CD4-positive, alpha-beta T cell treated with Interleukin-15 for 4 hours (primary cell): ENCODE data around the gene CEP170B.
"Not testable (repeated sequence)": the region's sequence is repeated elsewhere in the genome, so short reads cannot be mapped to it uniquely, and the experiment has no call there.

Source experiments
- DNase-seq: peaks from one replicate; pipeline ENCODE4 v3.0.0-alpha.2; 2020; ENCODE audit warnings: low spot score

CEP170B gene

GRCh38 chr14:104844306-104845032 lies 20.6 kb upstream of the CEP170B start:
- no peak for DNase-seq

- no peak for DNase-seq
Observed at GRCh38 chr14:104845033-104845666, 19.9 kb upstream of the CEP170B start.

- no peak for DNase-seq
Observed at GRCh38 chr14:104845834-104846441, 19.1 kb upstream of the CEP170B start.

GRCh38 chr14:104852280-104852663 lies 12.8 kb upstream of the CEP170B start:
- DNase-seq: no peak

GRCh38 chr14:104855532-104856090 lies 9.5 kb upstream of the CEP170B start:
- DNase-seq: no peak

GRCh38 chr14:104856157-104856868 lies 8.8 kb upstream of the CEP170B start:
- no peak for DNase-seq

- DNase-seq: no peak
Observed at GRCh38 chr14:104856869-104857860, 7.9 kb upstream of the CEP170B start.

GRCh38 chr14:104857931-104858330 lies 7.1 kb upstream of the CEP170B start:
- DNase-seq: not testable (repeated sequence)

- DNase-seq: no peak
Observed at GRCh38 chr14:104858811-104859426, 6.1 kb upstream of the CEP170B start.

- no peak for DNase-seq
Observed at GRCh38 chr14:104859900-104860299, 5.2 kb upstream of the CEP170B start.

GRCh38 chr14:104860414-104860813 lies 4.7 kb upstream of the CEP170B start:
- no peak for DNase-seq

GRCh38 chr14:104863131-104863862 lies 1.8 kb upstream of the CEP170B start:
- DNase-seq: no peak

- no peak for DNase-seq
Observed at GRCh38 chr14:104863923-104864266, 1.2 kb upstream of the CEP170B start.

- DNase-seq: no peak
Observed at GRCh38 chr14:104864267-104865080, 594 bp upstream of the CEP170B start.

GRCh38 chr14:104865631-104866441 lies 768 bp downstream of the CEP170B start:
- peak; percentile 3 for DNase-seq

GRCh38 chr14:104866451-104867370 lies 1.6 kb downstream of the CEP170B start:
- no peak for DNase-seq

GRCh38 chr14:104867371-104868059 lies 2.4 kb downstream of the CEP170B start:
- no peak for DNase-seq
